GM12874 (cell line): ENCODE results near the gene SYT17.

Source experiments
- CTCF ChIP-seq: IDR thresholded peaks from 2 replicates; pipeline ENCODE4 v1.5.1; 2011; ENCODE audit warnings: low read depth, mild to moderate bottlenecking, control low read depth, low read length, moderate library complexity; ENCODE audit not compliant: insufficient read depth

The SYT17 gene

DNA sequence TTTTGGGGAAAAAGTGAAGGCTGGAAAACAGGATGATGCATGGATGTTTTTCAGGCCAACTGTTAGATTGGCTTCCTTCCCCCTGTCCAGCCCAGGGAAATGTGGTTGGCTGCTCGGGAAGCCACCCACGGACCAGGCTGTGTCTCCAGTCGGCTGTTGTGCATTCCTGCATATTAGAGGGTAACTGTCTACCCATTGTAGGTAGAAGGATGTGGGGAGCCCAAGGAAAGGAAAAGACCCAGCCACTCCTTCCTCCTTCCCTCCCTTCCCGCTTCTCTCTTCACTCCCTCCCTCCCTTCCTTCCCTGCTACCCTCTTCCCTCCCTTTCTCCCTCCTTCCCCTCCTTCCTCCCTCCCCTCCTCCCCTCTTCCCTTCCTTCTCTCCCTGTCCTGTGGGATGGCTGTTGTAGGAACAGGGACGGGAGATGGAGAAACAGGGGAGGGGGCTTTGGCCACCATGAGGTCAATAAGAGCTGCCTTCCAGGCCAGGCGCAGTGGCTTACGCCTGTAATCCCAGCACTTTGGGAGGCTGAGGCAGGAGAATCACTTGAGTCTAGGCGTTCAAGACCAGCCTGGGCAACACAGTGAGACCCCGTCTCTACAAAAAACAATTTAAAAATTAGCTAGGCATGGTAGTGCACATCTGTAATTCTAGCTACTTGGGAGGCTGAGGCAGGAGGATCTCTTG, 16.9 kb downstream of the SYT17 start:
- no peak for TF ChIP-seq CTCF

- no peak for TF ChIP-seq CTCF
Measured at GRCh38 chr16:19185510-19185851, 17.4 kb downstream of the SYT17 start.

DNA sequence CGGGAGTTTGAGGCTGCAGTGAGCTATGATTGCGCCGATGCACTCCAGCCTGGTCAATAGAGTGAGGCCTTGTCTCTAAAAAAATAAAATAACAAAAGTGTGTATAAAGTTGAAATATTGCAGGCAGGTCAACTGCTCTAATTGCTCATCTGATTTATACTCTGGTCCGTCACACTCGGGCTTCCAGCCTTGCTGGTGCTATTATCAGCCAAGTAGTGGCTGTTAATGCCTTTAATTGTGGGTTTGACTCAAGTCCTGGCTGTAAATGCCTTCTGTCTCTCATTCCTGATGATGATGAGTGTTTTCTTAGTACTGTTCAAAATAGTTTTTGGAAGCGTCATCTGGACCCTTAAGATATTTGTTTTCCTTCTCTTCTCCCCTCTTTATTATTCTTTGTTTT, 18.4 kb downstream of the SYT17 start:
- TF ChIP-seq CTCF: no peak

DNA sequence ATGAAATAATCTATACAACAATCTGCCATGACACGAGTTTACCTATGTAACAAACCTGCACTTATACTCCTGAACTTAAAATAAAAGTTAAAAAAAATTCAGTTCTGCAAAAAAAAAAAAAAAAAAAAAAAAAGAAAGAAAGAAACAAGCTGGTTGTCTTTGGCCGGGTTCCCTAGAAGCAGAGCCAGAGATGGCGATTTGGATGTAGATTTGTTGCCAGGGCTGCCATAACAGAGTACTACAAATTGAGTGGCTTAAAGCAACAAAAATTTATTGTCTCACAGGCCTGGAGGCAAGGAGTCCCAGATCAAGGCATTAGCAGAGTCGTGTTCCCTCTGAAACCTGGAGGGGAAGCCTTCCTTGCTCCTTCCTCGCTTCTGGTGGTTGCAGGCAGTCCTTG, 20.4 kb downstream of the SYT17 start:
- no peak for TF ChIP-seq CTCF

DNA sequence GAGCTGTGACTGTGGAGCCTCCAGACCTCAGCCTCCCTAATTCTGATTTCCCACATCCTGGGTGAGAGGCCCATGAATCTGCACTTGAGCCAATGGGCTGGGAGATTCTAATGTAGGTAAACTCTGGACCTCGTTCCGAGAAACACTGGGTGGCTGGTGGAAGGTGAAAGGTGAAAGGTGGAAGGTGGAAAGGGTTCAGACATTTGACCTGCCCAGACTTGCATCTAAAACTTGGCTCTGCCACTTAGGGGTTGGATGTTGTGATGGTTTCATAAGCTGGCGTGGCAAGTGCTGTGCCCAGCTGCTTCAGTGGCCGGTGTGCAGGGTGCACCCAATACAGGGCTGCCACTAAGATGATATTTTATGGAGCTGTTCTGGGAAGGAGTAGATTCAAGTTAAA, 24.8 kb downstream of the SYT17 start:
- no peak for TF ChIP-seq CTCF

- TF ChIP-seq CTCF: no peak
Measured at GRCh38 chr16:19196871-19197270, 28.8 kb downstream of the SYT17 start.

DNA sequence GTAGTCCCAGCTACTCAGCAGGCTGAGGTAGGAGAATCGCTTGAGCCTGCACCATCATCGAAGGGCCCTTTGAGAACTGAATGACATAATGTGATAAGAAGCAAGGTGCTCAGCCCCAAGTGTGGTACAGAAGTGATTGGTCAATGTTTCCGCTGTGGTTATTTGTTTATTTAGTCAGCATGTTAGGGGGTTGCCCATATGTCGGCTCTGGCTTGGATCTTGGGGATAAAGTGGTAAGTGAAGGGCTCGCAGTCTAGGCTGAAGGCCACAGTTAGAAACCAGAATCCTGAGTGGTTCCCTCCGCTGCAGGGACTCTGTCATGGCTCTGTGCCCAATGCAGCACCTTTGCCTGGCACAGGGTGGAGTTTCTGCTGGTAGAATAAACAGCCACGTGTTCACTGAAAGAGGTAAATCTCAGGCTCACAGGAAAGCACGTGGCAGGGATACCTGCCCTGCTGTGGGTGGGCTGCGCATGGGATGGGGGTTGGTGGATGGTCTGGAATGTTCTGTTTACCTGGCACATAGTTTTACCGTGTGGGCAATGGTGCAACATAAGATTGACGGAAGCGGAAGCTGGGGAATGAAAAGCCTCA, 35.4 kb downstream of the SYT17 start:
- TF ChIP-seq CTCF: no peak
